ENCODE data around the gene PIM2.

GRCh38 chrX:48913605-48914366 lies 5.0 kb downstream of the PIM2 start:
- TF ChIP-seq CTCF (IDR thresholded peaks at IDR 0.05 in 2 of 3, conservative IDR thresholded peaks at IDR 0.05 in 1 of 3; ENCODE audit: borderline replicate concordance in 1 of 3, insufficient read depth in 1 of 3, low read depth in 2 of 3, low read length in 2 of 3) (no peak), EGR1 (IDR thresholded peaks at IDR 0.05; ENCODE audit: low read depth) (no peak), ZNF274 (IDR thresholded peaks at IDR 0.05; ENCODE audit: low read depth, low read length) (no peak), ZFX (IDR thresholded peaks at IDR 0.05) (no peak), EZH2 (IDR thresholded peaks at IDR 0.05) (no peak), ZBTB33 (IDR thresholded peaks at IDR 0.05; ENCODE audit: extremely low read depth, insufficient replicate concordance, low read length) (no peak), EZH2phosphoT487 (IDR thresholded peaks at IDR 0.05; ENCODE audit: borderline replicate concordance) (no peak)
